ENCODE measurements around the gene IL12RB2.
"Not testable (repeated sequence)": the region's sequence is repeated elsewhere in the genome, so short reads cannot be mapped to it uniquely, and the experiment has no call there.

Gene IL12RB2

DNA sequence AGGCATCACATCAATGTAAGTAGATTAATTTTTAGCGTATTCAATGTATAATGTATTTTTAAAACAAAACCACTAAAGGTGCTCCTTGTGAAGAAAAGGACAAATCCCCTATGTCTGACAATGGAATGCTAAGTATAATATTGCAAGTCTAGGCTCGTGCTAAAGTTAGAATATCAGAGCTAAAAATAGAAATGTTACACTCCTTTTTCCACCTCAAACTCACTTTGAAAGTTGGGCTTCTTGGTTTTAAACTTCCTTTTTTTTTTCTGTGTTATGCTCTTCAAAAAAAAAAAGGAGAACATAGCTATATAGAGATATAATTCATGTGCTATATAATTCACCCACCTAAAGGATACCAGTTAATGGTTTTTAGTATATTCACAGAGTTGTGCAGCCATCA, 126.2 kb downstream of the IL12RB2 start:
- DNase-seq = no peak

GRCh38 chr1:67434491-67434890, 126.8 kb downstream of the IL12RB2 start:
- no peak for DNase-seq

GRCh38 chr1:67436511-67437055, 128.9 kb downstream of the IL12RB2 start:
- no peak for DNase-seq

DNA sequence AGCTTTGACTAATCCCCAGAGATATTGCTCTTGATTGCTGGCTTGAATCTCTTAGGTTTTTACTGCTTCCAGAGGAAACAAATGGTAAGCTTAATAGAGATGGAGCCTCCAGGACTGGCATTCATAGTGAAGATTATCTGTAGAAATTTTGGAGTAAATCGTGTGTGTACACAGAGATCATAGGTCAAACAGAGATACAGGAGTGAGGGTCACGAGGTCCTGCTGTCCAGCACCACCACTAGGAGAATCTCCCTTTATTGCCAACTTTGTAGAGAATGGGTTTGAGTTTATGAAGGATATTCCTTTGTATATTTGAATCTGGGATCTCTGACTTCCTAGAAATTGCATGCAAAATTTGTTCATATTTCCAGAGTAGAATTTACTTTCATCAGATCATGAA, 130.3 kb downstream of the IL12RB2 start:
- DNase-seq = no peak

- DNase-seq = no peak
Measured at GRCh38 chr1:67439277-67440029, 131.8 kb downstream of the IL12RB2 start.

GRCh38 chr1:67440339-67440738, 132.7 kb downstream of the IL12RB2 start:
- no peak for DNase-seq

DNA sequence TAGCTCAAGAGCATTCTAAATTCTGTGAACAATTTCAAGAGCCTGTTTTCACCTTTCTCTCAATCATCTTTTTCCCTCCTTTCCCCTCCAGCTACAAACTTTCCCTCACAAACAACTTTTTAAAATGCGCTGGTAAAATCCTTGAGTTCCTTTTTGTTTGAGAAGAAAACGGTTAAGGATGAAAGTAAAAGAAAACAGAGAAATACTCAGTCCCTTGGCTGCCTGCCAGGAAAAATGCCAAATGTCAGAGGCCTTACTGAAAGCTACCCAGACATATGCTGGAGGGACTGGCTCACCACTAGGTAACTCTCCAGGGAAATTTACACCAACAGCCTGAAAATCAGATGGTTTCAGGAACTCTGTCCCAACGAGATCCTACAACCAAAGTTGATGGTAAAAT, 133.5 kb downstream of the IL12RB2 start:
- DNase-seq = peak; percentile 61

DNA sequence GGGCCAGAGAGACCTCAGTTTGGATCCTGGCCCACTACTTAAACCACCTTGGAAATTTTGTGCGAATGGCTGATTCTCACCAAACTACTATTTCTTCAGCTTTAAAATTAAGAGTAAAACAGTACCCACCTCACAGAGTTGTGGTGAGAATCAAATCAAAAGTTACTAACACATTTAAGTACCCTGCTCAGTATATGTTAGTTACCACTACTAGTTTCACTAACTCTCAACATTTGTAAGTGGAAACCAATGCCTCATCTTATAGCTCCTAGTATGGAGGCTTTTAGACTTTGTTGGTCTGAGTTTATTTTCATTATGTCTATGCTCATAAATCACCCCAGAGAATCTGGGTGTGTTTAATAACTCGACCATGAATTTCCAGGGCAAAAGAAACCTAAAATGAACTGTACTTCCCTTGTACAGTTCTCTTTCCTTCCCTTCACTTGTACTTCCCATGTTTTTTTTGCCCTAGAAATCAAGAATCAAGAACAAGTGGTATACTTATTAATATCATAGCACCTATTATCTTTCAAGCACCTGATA, 134.1 kb downstream of the IL12RB2 start:
- DNase-seq = no peak

- not testable (repeated sequence) for DNase-seq
Measured at GRCh38 chr1:67446014-67446413, 138.3 kb downstream of the IL12RB2 start.
